OCI-LY3 (cell line): Measurements from ENCODE around the gene ERAL1.

Source experiments
- CTCF ChIP-seq: fragments of 200-600, 300-600 bp; sonication (generic); IDR thresholded peaks from 2 replicates; pipeline ENCODE4 v1.5.1; 2014; ENCODE audit warnings: antibody characterized with exemption, low read length, low read depth
- EZH2phosphoT487 ChIP-seq: fragments of 200-600 bp; shearing (Covaris generic); IDR thresholded peaks from 2 replicates; pipeline ENCODE4 v1.6.1; 2018; ENCODE audit warnings: antibody characterized with exemption, mixed run types, low read depth

- TF ChIP-seq CTCF, result no peak
- TF ChIP-seq EZH2phosphoT487, result no peak
Measured at GRCh38 chr17:28819582-28819981, 35.2 kb upstream of the ERAL1 start.
